BJ (cell line): Measurements from ENCODE around the gene IGLL5. TPM values are rescaled to one million over a fixed set of nuclear protein-coding genes. Genes with fewer than 3 reads are reported as not detected.

Source experiments
- CTCF ChIA-PET: fragments of 350-600 bp; formaldehyde crosslinking; extraction: SDS; loops from one replicate; lab custom pipeline; 2021; ENCODE audit warnings: antibody characterized with exemption, inconsistent platforms; lab: Yijun Ruan, JAX
- POLR2A ChIA-PET: fragments of 300-600 bp; sonication (Branson Sonifier 250); formaldehyde crosslinking; extraction: SDS; loops from one replicate; lab custom pipeline; 2021; ENCODE audit warnings: antibody characterized with exemption; lab: Charles Lee
- DNase-seq: peaks from one replicate; pipeline ENCODE4 v3.0.0-alpha.2; 2011; ENCODE audit warnings: low read depth
- H3K27me3 ChIP-seq: 2 replicates; pipeline ENCODE4 v1.6.0; 2011; ENCODE audit warnings: low read length; ENCODE audit not compliant: control insufficient read depth, insufficient read depth
- H3K36me3 ChIP-seq: 2 replicates; pipeline ENCODE4 v1.5.1; 2011; ENCODE audit warnings: low read length; ENCODE audit not compliant: control insufficient read depth, insufficient read depth
- H3K4me3 ChIP-seq: 2 replicates; pipeline ENCODE4 v1.5.1; 2011; ENCODE audit warnings: low read depth, mild to moderate bottlenecking, control low read depth, low read length
- CTCF ChIP-seq: IDR thresholded peaks from 2 replicates; pipeline ENCODE4 v1.5.1; 2011; ENCODE audit warnings: low read depth, mild to moderate bottlenecking, control low read depth, inconsistent platforms, low read length, moderate library complexity; ENCODE audit not compliant: insufficient read depth
- polyA plus RNA-seq: library from polyadenylated mRNA; depleted of rRNA; stranded (reverse); fragments of >200 nt; gene quantifications from 2 replicates; pipeline ENCODE4 v1.2.3, GENCODE V29; 2011

IGLL5 gene
- polyA plus RNA-seq, 1 experiment, result not detected

- TF ChIP-seq CTCF, result no peak
- Histone ChIP-seq H3K4me3 (no peak overlapping the region), H3K36me3 (no peaks in the 10 kb centered on the region), H3K27me3 (peaks cover 2% of the 10 kb centered on the region)
- CTCF ChIA-PET, result no interaction called here
- POLR2A ChIA-PET, result no interaction called here
- DNase-seq, result no peak
These were observed 52.2 kb downstream of the IGLL5 start for GRCh38 chr22:22939588-22940368.

- ChIA-PET POLR2A (no interaction called here), CTCF (interaction anchor here (1.2 to 5.1 kb wide), 3 partner anchors 10 to 46 kb away, joined by 3 to 51 read pairs (median 4); no protein-coding TSS in a partner anchor)
- Histone ChIP-seq H3K27me3 (peaks cover 2% of the 10 kb centered on the region), H3K4me3 (no peak overlapping the region), H3K36me3 (no peaks in the 10 kb centered on the region)
- DNase-seq, result no peak
- TF ChIP-seq CTCF, result no peak
These were observed 53.5 kb downstream of the IGLL5 start for GRCh38 chr22:22940961-22941605.

GRCh38 chr22:22941831-22942510, 54.4 kb downstream of the IGLL5 start:
- CTCF ChIA-PET, result interaction anchor here (0.7 to 5.1 kb wide), 8 partner anchors 9 to 94 kb away, joined by 3 to 51 read pairs (median 4); no protein-coding TSS in a partner anchor
- no peak for DNase-seq

GRCh38 chr22:22942511-22943329, 55.1 kb downstream of the IGLL5 start:
- peak; percentile 66 for TF ChIP-seq CTCF
- no peaks in the 10 kb centered on the region for H3K36me3 ChIP-seq
- CTCF ChIA-PET, result interaction anchor here (0.6 to 5.1 kb wide), 12 partner anchors 9 to 190 kb away, joined by 3 to 51 read pairs (median 4); no protein-coding TSS in a partner anchor
- no peak for DNase-seq
- peaks cover 2% of the 10 kb centered on the region for H3K27me3 ChIP-seq
- H3K4me3 ChIP-seq, result no peak overlapping the region
- POLR2A ChIA-PET, result no interaction called here

More at GRCh38 chr22:22941831-22942510, 54.4 kb downstream of the IGLL5 start:
- no peaks in the 10 kb centered on the region for H3K36me3 ChIP-seq
- H3K27me3 ChIP-seq, result peaks cover 2% of the 10 kb centered on the region
- TF ChIP-seq CTCF, result no peak
- POLR2A ChIA-PET, result no interaction called here
- H3K4me3 ChIP-seq, result no peak overlapping the region
